ENCODE measurements around the gene SPATC1L.
"Not testable (repeated sequence)": the region's sequence is repeated elsewhere in the genome, so short reads cannot be mapped to it uniquely, and the experiment has no call there.

SPATC1L gene

GRCh38 chr21:46150073-46150472 is 34.2 kb downstream of the SPATC1L start:
- no peak for DNase-seq (ENCODE audit: low read depth)

GRCh38 chr21:46149205-46149901 is 34.9 kb downstream of the SPATC1L start:
- no peak for DNase-seq (ENCODE audit: low read depth)

- DNase-seq (ENCODE audit: low read depth) = no peak
These were observed 36.2 kb downstream of the SPATC1L start for GRCh38 chr21:46148106-46148505.

GRCh38 chr21:46147429-46147828 is 36.8 kb downstream of the SPATC1L start:
- not testable (repeated sequence) for DNase-seq (ENCODE audit: low read depth)

- DNase-seq (ENCODE audit: low read depth) = no peak
These were observed 37.4 kb downstream of the SPATC1L start for GRCh38 chr21:46146856-46147255.

GRCh38 chr21:46145840-46146691 is 38.2 kb downstream of the SPATC1L start:
- no peak for DNase-seq (ENCODE audit: low read depth)

- no peak for DNase-seq (ENCODE audit: low read depth)
These were observed 39.0 kb downstream of the SPATC1L start for GRCh38 chr21:46145159-46145839.

GRCh38 chr21:46144464-46145070 is 39.7 kb downstream of the SPATC1L start:
- no peak for DNase-seq (ENCODE audit: low read depth)

- no peak for DNase-seq (ENCODE audit: low read depth)
These were observed 41.4 kb downstream of the SPATC1L start for GRCh38 chr21:46142582-46143473.

GRCh38 chr21:46141767-46142581 is 42.3 kb downstream of the SPATC1L start:
- DNase-seq (ENCODE audit: low read depth) = no peak

- DNase-seq (ENCODE audit: low read depth) = not testable (repeated sequence)
These were observed 43.8 kb downstream of the SPATC1L start for GRCh38 chr21:46140352-46141003.

GRCh38 chr21:46139686-46140085 is 44.6 kb downstream of the SPATC1L start:
- no peak for DNase-seq (ENCODE audit: low read depth)

- DNase-seq (ENCODE audit: low read depth) = no peak
These were observed 45.8 kb downstream of the SPATC1L start for GRCh38 chr21:46138383-46138970.

GRCh38 chr21:46137908-46138307 is 46.4 kb downstream of the SPATC1L start:
- no peak for DNase-seq (ENCODE audit: low read depth)

- no peak for DNase-seq (ENCODE audit: low read depth)
These were observed 47.4 kb downstream of the SPATC1L start for GRCh38 chr21:46136739-46137349.

GRCh38 chr21:46135782-46136395 is 48.4 kb downstream of the SPATC1L start:
- DNase-seq (ENCODE audit: low read depth) = no peak

- DNase-seq (ENCODE audit: low read depth) = no peak
These were observed 52.2 kb downstream of the SPATC1L start for GRCh38 chr21:46131838-46132651.

- DNase-seq (ENCODE audit: low read depth) = no peak
These were observed 52.7 kb downstream of the SPATC1L start for GRCh38 chr21:46131588-46131837.
